SK-N-SH treated with all-trans-retinoic acid at 6 μM for 48 hours (cell line): ENCODE results near the gene MAMDC4.

ENCODE experiments used
- TCF4 ChIP-seq: fragments of 250-450 bp; sonication (Bioruptor Pico); IDR thresholded peaks from 2 replicates; pipeline ENCODE4 v1.8.0; 2021; ENCODE audit warnings: mild to moderate bottlenecking, moderate library complexity, borderline replicate concordance
- TF ChIP-seq, protein P1 (sequence below): fragments of 250-450 bp; sonication (Bioruptor Pico); IDR thresholded peaks from 2 replicates; pipeline ENCODE4 v1.5.0; 2020; ENCODE audit warnings: mild to moderate bottlenecking, moderate library complexity
- TF ChIP-seq, protein P2 (sequence below): fragments of 250-450 bp; sonication (Bioruptor Pico); IDR thresholded peaks from 2 replicates; pipeline ENCODE4 v1.5.1; 2021; ENCODE audit warnings: mild to moderate bottlenecking, moderate library complexity
- TF ChIP-seq, protein P3 (sequence below): fragments of 250-450 bp; sonication (Bioruptor Pico); IDR thresholded peaks from 2 replicates; pipeline ENCODE4 v1.8.0; 2020; ENCODE audit warnings: mild to moderate bottlenecking, moderate library complexity, borderline replicate concordance

GRCh38 chr9:136867917-136868316 is 15.8 kb downstream of the MAMDC4 start:
- TF ChIP-seq, protein P1, sequence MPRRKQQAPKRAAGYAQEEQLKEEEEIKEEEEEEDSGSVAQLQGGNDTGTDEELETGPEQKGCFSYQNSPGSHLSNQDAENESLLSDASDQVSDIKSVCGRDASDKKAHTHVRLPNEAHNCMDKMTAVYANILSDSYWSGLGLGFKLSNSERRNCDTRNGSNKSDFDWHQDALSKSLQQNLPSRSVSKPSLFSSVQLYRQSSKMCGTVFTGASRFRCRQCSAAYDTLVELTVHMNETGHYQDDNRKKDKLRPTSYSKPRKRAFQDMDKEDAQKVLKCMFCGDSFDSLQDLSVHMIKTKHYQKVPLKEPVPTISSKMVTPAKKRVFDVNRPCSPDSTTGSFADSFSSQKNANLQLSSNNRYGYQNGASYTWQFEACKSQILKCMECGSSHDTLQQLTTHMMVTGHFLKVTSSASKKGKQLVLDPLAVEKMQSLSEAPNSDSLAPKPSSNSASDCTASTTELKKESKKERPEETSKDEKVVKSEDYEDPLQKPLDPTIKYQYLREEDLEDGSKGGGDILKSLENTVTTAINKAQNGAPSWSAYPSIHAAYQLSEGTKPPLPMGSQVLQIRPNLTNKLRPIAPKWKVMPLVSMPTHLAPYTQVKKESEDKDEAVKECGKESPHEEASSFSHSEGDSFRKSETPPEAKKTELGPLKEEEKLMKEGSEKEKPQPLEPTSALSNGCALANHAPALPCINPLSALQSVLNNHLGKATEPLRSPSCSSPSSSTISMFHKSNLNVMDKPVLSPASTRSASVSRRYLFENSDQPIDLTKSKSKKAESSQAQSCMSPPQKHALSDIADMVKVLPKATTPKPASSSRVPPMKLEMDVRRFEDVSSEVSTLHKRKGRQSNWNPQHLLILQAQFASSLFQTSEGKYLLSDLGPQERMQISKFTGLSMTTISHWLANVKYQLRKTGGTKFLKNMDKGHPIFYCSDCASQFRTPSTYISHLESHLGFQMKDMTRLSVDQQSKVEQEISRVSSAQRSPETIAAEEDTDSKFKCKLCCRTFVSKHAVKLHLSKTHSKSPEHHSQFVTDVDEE (CRISPR knock-in tag): no peak
- TF ChIP-seq, protein P2, sequence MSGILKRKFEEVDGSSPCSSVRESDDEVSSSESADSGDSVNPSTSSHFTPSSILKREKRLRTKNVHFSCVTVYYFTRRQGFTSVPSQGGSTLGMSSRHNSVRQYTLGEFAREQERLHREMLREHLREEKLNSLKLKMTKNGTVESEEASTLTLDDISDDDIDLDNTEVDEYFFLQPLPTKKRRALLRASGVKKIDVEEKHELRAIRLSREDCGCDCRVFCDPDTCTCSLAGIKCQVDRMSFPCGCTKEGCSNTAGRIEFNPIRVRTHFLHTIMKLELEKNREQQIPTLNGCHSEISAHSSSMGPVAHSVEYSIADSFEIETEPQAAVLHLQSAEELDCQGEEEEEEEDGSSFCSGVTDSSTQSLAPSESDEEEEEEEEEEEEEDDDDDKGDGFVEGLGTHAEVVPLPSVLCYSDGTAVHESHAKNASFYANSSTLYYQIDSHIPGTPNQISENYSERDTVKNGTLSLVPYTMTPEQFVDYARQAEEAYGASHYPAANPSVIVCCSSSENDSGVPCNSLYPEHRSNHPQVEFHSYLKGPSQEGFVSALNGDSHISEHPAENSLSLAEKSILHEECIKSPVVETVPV: no peak
- TF ChIP-seq, protein P3, sequence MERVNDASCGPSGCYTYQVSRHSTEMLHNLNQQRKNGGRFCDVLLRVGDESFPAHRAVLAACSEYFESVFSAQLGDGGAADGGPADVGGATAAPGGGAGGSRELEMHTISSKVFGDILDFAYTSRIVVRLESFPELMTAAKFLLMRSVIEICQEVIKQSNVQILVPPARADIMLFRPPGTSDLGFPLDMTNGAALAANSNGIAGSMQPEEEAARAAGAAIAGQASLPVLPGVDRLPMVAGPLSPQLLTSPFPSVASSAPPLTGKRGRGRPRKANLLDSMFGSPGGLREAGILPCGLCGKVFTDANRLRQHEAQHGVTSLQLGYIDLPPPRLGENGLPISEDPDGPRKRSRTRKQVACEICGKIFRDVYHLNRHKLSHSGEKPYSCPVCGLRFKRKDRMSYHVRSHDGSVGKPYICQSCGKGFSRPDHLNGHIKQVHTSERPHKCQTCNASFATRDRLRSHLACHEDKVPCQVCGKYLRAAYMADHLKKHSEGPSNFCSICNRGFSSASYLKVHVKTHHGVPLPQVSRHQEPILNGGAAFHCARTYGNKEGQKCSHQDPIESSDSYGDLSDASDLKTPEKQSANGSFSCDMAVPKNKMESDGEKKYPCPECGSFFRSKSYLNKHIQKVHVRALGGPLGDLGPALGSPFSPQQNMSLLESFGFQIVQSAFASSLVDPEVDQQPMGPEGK: no peak
- no peak for TF ChIP-seq TCF4
